HEK293 (cell line): ENCODE results near the gene DHRS3.

Experiments used
- BCL11A ChIP-seq: fragments of 450-650 bp; formaldehyde crosslinking; IDR thresholded peaks from 2 replicates; pipeline ENCODE4 v1.5.1; 2016; ENCODE audit warnings: low read depth, missing biosample characterization, missing genetic modification characterization
- CTCF ChIP-seq: fragments of 450-650 bp; formaldehyde crosslinking; IDR thresholded peaks from 2 replicates; pipeline ENCODE4 v1.5.1; 2016; ENCODE audit warnings: missing biosample characterization, missing genetic modification characterization
- YY1 ChIP-seq: fragments of 450-650 bp; formaldehyde crosslinking; IDR thresholded peaks from 2 replicates; pipeline ENCODE4 v1.5.1; 2018; ENCODE audit warnings: missing biosample characterization, missing genetic modification characterization
- ZNF529 ChIP-seq: fragments of 450-650 bp; formaldehyde crosslinking; IDR thresholded peaks from 2 replicates; pipeline ENCODE4 v1.5.1; 2017; ENCODE audit warnings: missing genetic modification characterization, missing biosample characterization; ENCODE audit not compliant: insufficient replicate concordance
- ZNF530 ChIP-seq: fragments of 450-650 bp; formaldehyde crosslinking; IDR thresholded peaks from 2 replicates; pipeline ENCODE4 v1.5.1; 2016; ENCODE audit warnings: low read depth, missing biosample characterization, missing genetic modification characterization

DNA sequence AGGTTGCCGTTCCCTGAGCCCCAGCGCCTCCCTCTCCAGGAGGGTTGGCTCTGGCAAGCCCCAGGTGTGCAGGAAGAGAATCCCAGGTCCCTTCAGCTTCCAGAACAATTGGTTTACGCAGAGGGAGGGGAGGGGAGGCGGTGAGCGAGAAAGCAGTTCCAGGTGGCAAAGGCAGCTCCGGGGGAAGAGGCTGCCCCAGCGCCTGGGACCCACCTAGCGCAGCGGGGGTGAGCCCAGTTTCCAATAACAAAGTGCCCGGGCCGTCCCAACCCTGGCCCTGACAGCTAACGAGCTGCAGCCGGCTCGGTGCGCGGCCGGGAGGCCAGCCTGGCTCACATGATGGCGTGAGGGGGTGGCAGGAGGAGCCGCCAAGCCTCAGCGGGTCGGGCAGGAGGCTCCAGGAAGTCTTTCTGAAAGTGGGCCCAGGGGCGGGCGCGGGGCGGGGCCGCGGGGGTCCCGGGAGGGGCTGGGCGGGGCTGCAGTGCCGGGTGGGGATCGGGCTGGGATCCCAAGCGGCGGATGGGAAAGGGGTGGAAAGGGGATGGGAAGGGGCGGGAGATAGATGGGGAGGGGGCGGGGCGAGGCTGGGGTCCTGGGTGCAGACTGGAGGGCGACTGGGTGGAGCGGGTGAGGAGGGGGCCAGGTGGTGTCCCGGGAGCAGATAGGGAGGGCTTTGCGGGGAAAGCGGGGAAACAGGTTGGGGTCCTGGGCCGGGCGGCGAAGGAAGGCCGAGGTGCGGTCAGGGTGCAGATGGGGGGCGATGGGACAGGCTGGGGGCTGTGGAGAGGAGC is 22.8 kb downstream of the DHRS3 start:
- no peak for TF ChIP-seq ZNF530
- TF ChIP-seq CTCF (tag by site-specific recombination) = no peak
- TF ChIP-seq YY1 = no peak
- no peak for TF ChIP-seq BCL11A (tag by site-specific recombination)
- no peak for TF ChIP-seq ZNF529 (tag by site-specific recombination)
